AG04450 (cell line): ENCODE data around the gene NSUN4. TPM values are rescaled to one million over a fixed set of nuclear protein-coding genes. Genes with fewer than 3 reads are reported as not detected.

ENCODE experiments used
- CTCF ChIA-PET: fragments of 300-600, 350-600 bp; formaldehyde crosslinking; extraction: SDS; loops from one replicate; lab custom pipeline; 2022; ENCODE audit warnings: antibody characterized with exemption, inconsistent platforms; lab: Charles Lee
- POLR2A ChIA-PET: fragments of 350-600 bp; formaldehyde crosslinking; extraction: SDS; loops from one replicate; lab custom pipeline; 2021; ENCODE audit warnings: antibody characterized with exemption, inconsistent platforms; lab: Yijun Ruan, JAX
- DNase-seq: peaks from one replicate; pipeline ENCODE4 v3.0.0-alpha.2; 2011; ENCODE audit warnings: low read depth, low spot score
- H3K27ac ChIP-seq: one replicate; pipeline ENCODE4 v1.5.1; 2012; ENCODE audit warnings: low read depth, low read length, control low read depth
- H3K27me3 ChIP-seq: one replicate; pipeline ENCODE4 v1.6.0; 2012; ENCODE audit warnings: low read length; ENCODE audit not compliant: control insufficient read depth, insufficient read depth
- H3K4me3 ChIP-seq: 2 replicates; pipeline ENCODE4 v1.5.1; 2011; ENCODE audit warnings: mild to moderate bottlenecking, low read depth, low read length, control low read depth
- H3K9me3 ChIP-seq: 2 replicates; pipeline ENCODE4 v1.5.1; 2012; ENCODE audit warnings: low read length; ENCODE audit not compliant: control insufficient read depth, insufficient read depth
- polyA plus RNA-seq: library from polyadenylated mRNA; depleted of rRNA; stranded (reverse); fragments of >200 nt; gene quantifications from 2 replicates; pipeline ENCODE4 v1.2.3, GENCODE V29; 2011
- TF ChIP-seq, protein P1 (sequence below): IDR thresholded peaks from 2 replicates; pipeline ENCODE4 v1.5.1; 2011; ENCODE audit warnings: low read depth, low read length, control low read depth, inconsistent platforms

The NSUN4 gene
- polyA plus RNA-seq, 1 experiment: 18.4 TPM

DNA sequence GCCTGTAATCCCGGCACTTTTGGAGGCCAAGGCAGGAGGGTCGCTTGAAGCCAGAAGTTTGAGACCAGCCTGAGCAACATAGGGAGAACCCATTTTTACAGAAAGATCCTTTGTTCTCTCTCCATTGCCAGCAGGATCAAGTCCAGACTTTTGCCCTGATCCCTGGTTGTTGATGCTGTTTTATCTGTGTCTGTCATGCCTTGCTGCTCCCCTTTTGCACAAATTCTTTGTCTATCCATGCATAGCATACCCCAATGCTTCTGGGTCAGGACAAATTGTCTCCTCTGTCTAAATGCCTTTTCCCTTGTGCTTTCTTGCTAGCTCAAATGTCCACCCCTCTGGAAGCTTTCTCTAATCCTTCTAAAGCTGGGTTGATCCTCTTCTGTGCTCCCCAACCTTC lies 28.2 kb downstream of the NSUN4 start:
- TF ChIP-seq, protein P1, sequence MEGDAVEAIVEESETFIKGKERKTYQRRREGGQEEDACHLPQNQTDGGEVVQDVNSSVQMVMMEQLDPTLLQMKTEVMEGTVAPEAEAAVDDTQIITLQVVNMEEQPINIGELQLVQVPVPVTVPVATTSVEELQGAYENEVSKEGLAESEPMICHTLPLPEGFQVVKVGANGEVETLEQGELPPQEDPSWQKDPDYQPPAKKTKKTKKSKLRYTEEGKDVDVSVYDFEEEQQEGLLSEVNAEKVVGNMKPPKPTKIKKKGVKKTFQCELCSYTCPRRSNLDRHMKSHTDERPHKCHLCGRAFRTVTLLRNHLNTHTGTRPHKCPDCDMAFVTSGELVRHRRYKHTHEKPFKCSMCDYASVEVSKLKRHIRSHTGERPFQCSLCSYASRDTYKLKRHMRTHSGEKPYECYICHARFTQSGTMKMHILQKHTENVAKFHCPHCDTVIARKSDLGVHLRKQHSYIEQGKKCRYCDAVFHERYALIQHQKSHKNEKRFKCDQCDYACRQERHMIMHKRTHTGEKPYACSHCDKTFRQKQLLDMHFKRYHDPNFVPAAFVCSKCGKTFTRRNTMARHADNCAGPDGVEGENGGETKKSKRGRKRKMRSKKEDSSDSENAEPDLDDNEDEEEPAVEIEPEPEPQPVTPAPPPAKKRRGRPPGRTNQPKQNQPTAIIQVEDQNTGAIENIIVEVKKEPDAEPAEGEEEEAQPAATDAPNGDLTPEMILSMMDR: no peak
- CTCF ChIA-PET: no interaction called here
- Histone ChIP-seq H3K27ac (no peak overlapping the region), H3K4me3 (no peak overlapping the region), H3K9me3 (no peaks in the 10 kb centered on the region), H3K27me3 (no peaks in the 10 kb centered on the region)
- POLR2A ChIA-PET: no interaction called here
- DNase-seq: no peak

DNA sequence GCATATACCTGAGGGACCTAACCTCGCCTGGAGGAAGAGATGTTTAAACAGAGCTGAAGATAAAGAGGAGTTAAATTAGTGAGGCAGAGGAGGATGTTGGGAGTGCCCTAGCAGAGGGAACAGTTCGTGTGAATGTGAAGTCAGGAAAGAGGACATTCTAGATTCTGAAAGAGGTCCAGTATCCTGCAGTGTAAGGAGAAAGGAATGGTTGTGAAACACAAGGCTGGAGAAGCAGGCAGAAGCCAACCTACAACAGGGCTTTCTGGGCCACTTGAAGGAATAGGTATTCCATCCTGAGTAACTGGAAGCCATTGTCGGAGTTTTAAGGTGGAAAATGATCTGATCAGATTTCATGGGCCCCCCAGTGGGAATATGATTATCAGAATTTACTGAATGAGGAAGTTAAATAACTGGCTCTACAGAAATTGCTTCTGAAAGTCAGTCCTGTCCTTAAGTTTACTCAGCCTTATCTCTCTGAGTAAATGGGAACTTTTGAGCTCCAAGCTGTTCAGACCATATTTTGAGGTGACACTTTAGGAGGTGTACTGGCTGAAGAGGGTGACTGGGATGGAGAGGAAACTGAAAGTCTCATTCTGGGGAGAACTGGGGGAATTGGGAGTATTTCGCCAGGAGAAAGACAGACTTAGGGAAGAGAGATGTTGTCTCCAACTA lies 29.1 kb downstream of the NSUN4 start:
- no peak overlapping the region for H3K4me3 ChIP-seq
- TF ChIP-seq, protein P1: no peak
- ChIA-PET CTCF (interaction anchor here (1.1 kb wide), 1 partner anchor 14 kb away, joined by 3 read pairs; no protein-coding TSS in a partner anchor), POLR2A (no interaction called here)
- H3K27me3 ChIP-seq: no peaks in the 10 kb centered on the region
- no peaks in the 10 kb centered on the region for H3K9me3 ChIP-seq
- no peak overlapping the region for H3K27ac ChIP-seq
- DNase-seq: no peak

DNA sequence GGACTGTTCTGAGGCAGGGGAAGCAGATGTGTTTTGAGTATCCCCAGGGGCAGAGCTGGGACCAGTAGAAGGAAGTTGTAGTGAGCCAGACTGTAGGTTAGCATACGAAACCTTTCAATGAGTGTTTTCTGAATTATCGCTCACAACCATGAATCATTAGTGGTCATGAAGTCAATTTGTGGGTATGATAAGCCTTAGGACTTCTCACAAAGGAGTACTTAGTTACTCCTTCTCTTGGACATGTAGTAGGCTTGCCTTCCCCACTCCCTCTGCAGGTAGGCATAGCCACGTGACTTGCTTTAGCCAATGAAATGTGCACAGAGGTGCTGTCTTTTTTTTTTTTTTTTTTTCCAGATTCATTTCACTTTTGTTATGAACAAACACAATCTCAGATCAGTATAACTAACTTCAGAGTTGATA lies 29.6 kb downstream of the NSUN4 start:
- H3K4me3 ChIP-seq: no peak overlapping the region
- no peak for DNase-seq
- TF ChIP-seq, protein P1: no peak
- POLR2A ChIA-PET: no interaction called here
- H3K27ac ChIP-seq: no peak overlapping the region
- CTCF ChIA-PET: interaction anchor here (0.7 to 1.1 kb wide), 3 partner anchors 8 to 33 kb away, joined by 3 to 8 read pairs (median 3); no protein-coding TSS in a partner anchor
- H3K9me3 ChIP-seq: no peaks in the 10 kb centered on the region
- no peaks in the 10 kb centered on the region for H3K27me3 ChIP-seq

DNA sequence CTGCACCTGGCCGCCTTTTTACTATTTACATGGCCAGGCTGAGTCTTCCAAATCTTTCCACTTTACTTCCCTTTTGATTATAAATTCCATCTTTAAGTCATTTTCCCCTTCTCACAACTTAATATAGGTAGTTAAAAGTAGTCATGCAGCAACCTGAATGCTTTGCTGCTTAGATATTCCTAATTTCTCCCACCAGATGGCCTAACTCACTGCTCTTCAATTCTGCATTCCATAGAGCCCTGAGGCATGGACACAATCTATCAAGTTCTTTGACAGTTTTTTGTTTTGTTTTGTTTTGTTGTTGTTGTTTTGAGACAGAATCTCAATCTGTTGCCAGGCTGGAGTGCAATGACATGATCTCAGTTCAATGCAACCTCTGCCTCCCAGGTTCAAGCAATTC lies 31.8 kb downstream of the NSUN4 start:
- Histone ChIP-seq H3K4me3 (no peak overlapping the region), H3K27ac (no peak overlapping the region), H3K9me3 (no peaks in the 10 kb centered on the region), H3K27me3 (no peaks in the 10 kb centered on the region)
- TF ChIP-seq, protein P1: no peak
- CTCF ChIA-PET: no interaction called here
- no peak for DNase-seq
- POLR2A ChIA-PET: no interaction called here

DNA sequence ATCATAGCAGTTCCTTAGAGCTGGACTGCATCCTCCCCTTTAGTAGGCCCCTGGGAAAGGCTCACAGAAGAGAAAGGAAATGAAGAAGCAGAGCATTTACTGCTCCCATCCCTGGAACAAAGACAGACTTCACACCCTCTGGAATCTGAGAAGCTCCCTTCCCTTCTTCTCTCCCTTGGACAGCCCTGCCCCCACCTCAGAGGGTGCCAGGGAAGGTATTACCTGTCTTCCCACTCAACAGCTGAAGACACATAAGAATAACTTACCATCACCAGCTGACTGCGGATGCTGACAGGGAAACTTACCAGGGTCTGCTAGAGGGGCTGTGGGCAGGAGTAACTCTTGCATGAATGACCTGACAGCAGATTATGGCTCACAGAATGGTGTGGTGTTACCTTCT lies 39.4 kb downstream of the NSUN4 start:
- H3K4me3 ChIP-seq: no peak overlapping the region
- H3K27me3 ChIP-seq: no peaks in the 10 kb centered on the region
- TF ChIP-seq, protein P1: no peak
- peaks cover 11% of the 10 kb centered on the region; the same call in 1 of the 2 replicates for H3K9me3 ChIP-seq
- ChIA-PET CTCF (interaction anchor here (1.4 kb wide), 1 partner anchor 32 kb away, joined by 4 read pairs; no protein-coding TSS in a partner anchor), POLR2A (no interaction called here)
- no peak for DNase-seq
- H3K27ac ChIP-seq: no peak overlapping the region
